Stimulated activated CD8-positive, alpha-beta memory T cell treated with anti-CD3 and anti-CD28 coated beads, Interleukin-15, amount 100 ng/mL, for 4 hours (primary cell): ENCODE results near the gene NLN.
"Not testable (repeated sequence)": the region's sequence is repeated elsewhere in the genome, so short reads cannot be mapped to it uniquely, and the experiment has no call there.

Experiments
- DNase-seq, 2 donors: peaks; one replicate each; pipeline ENCODE4 v3.0.0-alpha.2; 2020; ENCODE audit warnings: low read depth in 2 of 2

NLN gene

DNA sequence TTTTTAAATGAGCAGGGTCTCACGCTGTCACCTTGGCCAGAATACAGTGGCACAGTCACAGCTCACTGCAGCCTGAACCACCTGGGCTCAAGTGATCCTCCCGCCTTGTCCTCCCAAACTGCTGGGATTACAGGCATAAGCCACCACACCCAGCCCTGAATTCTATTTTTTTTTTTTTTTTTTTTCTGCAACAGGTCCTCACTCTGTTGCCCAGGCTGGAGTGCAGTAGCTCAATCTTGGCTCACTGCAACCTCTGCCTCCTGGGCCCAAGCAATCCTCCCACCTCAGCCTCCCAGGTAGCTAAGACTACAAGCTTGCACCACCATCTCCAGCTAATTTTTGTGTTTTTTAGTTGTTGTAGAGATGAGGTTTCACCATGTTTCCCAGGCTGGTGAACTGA, 51.0 kb downstream of the NLN start:
- DNase-seq = not testable (repeated sequence)

DNA sequence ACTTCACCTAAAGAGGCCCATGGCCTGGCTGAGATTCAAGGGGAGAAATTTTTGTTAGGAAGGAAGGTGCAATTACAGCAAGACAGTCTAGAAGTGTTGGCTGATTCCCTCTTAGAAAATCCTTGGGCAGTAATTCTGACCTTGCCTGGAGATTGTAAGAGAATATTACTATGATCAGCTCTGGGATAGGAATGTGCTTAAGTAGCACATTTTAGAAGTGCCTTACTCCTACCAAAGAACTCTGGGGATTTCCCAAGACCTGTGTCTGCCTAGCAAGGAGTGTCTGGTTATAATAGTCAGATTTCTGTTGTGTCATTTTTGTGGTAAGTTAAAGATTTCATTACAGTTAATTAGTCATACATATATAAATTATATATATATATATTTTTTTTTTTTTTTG, 52.3 kb downstream of the NLN start:
- DNase-seq = no peak

DNA sequence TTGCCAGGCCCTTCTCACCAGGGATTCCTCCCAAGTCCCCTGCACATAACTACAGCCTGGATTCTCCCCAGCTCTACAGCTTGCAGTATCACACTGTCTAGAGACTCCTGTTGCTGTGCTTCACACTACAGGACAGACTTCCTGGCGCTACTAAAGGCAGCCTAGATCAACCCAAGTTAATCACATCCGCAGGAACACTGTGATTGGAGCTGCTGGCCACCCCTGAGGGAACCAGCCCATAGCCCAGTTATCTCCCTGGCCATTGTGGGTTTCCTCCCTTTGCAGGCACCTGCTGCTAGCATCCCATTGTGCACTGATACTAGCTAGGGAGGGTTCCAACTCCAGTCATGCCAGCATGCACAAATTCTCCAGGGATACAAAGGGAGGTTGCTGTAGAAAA, 53.5 kb downstream of the NLN start:
- no peak for DNase-seq

DNA sequence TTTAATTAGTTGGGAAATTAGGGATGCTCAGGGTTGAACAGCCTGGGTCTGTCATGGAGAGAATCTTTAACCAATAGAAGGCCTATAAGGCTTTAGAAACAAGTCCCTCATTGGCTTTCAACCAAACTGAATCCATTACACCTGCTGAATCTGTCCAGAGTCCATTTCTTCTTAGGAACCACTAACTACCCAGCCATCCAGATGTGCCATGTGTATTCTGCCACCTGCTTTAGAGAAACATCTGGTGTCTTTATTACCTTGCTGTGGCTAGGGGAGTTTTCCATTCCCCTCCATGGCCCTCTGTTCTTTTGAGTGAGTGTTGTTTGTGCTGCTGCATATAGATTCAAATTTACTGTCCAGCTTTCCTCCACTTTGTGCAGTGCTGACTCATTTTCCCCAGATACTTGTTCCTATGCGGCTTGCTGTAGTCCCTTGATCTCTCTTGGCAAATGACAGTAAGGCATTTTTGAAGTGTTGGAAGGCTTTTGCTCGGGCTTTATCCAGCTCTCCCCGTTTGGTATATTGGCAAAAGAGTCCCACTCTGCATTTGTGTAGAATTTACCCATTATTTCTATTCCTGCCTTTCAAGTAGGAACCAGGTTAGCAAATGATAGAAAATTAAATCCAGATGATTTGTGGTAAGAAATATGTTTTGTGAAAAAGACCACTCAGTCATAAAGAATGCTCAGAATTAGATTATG, 54.6 kb downstream of the NLN start:
- no peak for DNase-seq

DNA sequence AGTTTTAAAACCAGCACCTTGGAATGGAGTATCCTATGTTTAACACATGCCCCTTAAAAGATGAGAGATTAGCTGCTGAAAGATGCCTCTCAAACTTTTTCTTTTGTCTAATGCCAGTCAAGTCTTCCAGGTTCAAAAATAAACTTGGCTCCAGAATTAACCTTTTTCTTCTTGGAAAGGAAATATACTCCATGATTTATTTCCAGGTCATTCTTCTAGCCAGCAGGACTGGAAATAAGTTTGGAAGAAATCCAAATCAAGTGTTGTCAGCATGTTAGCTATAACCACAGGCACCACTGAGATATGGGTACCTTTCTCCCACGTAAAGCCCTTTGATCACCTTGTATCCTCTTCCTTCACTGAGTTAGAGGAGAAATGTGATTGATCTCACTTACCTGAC, 56.1 kb downstream of the NLN start:
- no peak for DNase-seq

DNA sequence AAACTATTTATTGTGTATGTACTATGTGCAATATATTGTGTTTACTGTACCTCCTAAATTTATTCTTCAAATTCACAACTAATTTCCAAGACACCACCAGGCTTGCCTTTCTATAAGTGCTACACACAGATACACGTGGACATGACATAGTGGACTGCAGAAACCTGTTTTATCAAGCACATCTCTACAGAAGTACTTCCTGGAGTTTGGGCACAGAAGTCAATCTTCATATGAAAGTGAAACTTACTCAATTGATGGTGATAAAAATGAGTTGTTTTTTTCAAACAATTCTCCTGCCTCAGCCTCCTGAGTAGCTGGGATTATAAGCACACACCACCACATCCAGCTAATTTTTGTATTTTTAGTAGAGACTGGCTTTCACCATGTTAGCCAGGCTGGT, 57.6 kb downstream of the NLN start:
- DNase-seq = no peak

DNA sequence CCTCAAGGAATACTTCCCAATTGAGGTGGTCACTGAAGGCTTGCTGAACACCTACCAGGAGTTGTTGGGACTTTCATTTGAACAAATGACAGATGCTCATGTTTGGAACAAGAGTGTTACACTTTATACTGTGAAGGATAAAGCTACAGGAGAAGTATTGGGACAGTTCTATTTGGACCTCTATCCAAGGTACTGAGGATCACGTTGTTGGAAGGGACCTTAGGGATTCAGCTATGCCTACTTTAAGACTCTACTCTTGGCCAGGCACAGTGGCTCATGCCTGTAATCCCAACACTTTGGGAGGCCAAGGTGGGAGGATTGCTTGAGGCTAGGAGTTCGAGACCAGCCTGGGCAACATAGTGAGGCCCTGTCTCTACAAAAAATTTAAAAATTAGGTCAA, 66.3 kb downstream of the NLN start:
- DNase-seq = not testable (repeated sequence)

DNA sequence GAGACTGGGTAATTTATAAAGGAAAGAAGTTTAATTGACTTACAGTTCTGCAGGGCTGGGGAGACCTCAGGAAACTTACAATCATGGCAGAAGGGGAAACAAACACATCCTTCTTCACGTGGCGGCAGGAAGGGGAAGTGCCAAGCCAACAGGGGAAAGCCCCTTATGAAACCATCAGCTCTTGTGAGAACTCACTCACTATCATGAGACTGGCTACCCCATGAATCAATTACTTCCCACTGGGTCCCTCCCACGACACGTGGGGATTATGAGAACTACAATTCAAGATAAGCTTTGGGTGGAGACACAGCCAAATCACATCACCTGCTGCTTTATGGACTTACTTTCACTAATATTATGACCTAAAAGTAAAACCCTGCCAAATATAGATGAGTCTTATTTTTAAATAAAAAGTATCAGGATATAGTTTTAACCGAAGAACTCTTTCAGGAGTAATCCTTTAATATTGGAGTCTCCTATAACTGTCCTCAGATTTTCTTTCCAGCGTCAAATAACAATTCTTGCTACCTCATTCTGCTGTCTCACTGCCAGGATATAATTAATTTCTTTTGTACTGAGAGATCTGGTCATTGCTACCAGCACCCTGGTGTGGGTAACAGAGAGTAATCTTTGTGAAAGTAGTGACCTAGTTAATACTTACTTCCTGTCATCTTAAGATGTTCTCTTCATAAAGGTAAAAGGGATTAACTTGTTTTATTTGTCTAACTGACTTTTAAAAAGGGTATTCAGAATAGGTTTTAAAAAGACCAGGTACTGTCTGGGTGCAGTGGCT, 68.6 kb downstream of the NLN start:
- DNase-seq = peak in 1 of 2 donors; percentile 5

DNA sequence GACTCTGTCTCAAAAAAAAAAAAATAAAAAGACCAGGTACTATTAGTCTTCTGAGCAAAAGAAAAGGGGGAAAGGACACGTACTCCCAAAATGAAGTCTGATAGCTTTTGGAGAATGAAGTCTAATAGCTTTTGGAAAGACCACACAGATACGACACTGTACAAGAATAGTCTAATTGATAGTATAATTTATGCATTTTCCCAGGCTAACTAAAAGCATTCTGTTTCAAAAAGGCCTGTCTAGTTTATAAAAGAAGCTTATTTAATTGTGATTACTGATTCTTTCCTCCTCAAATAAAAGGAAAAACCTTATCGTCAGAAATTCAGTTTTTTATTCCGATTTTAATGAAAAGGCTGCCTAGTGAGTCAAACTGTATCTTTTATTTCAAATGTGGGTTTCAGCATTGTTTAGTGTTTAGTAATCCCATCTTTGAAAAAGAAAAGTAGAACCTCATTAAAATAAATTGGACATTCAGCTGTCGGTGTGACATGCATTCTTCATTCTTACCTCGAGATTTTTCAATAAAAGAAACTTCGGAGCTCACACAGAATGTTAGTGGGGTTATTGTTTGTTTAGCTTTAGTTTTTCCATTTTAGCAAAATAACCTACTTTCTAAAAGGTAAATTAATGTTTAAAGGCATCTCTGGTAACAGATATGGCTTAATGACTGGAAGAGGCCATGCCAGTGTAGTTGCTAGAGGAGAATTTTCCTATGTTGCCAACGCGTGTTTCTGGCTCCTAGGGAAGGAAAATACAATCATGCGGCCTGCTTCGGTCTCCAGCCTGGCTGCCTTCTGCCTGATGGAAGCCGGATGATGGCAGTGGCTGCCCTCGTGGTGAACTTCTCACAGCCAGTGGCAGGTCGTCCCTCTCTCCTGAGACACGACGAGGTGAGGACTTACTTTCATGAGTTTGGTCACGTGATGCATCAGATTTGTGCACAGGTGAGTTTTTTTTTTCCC, 70.0 kb downstream of the NLN start:
- DNase-seq = no peak

DNA sequence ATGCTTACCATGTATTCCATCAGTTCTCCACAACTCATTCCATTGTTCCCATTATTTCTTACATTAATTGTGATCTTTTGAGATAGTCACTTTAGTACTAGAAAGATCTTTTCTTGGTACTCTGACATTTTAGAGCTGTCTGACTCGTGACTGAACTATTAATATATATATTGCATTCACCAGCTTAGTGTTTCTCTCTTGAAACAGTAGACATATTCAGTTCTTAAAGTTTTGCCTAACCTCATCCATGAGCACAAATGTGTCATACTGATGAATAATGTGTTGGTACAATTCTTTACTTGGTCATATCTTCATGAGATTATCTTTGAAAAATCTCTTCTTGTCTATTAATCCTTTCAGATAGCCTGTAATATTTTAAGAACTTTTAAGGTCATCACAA, 74.3 kb downstream of the NLN start:
- DNase-seq = no peak

DNA sequence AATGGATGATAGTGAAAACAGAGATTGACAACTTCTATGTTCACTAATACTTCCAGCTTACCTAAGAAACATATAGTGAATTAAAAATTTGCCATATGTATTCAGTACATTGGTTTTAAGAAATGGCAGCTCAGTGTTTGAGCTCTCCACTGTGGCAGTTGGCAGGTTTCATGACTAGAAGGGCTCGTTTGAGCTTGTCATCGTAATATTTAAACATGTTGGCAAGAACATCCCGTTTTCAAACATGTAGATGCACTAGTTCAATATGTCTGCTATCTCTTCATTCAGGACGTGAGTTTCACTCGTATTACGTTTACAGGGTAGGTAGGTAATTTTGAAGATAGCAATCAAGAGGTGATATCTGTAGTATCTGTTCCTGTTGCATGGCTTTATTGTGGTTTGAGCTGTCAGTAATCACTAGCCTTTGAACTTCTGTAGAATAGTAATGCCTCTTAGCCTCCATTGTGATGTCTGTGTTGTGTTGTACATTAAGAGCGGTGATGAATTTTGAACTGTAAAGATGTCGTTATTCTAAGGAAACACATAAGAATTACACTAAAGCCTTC, 74.8 kb downstream of the NLN start:
- no peak for DNase-seq

DNA sequence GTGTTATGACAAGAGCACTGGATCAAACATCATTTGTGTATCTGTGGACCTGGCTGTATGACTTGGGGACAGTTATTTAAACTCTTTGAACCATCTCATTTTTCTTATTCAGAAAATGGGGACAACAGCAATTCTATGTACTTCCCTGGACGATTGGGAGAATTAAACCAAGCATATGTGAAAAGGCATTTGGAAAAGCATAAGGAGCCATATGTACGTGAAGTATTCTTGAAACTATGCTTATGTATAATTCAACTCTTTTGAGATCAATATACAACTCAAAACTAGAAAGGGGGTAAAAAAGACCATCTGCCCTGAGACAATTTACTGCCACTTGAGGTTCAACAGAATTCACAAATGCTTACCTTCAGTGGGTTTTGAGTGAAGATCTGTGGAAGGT, 75.5 kb downstream of the NLN start:
- no peak for DNase-seq

DNA sequence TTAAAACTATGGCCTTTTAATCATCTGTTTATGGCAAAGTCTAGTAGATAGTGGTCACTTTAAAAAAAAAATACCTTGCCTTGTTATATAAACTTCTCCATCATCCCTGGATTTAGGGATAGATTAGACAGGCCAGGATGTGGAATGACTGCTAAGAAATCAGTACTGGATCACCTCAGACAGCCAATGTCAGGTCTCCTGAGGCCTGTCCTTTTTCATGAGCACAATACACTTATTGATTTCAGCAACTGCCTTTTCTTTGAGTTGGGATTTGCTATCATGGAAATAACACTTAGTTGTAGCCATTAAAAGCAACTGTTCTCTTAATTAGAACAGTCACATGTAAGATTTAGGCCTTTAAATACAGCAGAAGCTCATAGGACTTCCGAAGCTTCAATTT, 77.9 kb downstream of the NLN start:
- no peak for DNase-seq

DNA sequence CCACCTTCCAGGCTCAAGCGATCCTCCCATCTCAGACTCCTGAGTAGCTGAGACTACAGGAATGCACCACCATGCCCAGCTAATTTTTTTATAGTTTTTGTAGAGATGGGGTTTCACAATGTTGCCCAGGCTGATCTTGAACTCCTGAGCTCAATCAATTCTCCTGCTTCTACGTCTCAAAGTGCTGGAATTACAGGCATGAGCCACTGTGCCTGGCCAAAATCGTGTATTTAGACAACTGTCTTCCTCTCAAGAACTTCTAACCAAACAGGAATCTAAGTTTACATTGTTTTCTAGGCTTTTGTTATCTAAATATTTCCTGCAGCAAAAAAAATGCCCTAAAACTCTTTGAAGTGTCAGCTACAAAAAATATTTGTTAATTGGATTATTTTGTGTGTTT, 78.8 kb downstream of the NLN start:
- no peak for DNase-seq

DNA sequence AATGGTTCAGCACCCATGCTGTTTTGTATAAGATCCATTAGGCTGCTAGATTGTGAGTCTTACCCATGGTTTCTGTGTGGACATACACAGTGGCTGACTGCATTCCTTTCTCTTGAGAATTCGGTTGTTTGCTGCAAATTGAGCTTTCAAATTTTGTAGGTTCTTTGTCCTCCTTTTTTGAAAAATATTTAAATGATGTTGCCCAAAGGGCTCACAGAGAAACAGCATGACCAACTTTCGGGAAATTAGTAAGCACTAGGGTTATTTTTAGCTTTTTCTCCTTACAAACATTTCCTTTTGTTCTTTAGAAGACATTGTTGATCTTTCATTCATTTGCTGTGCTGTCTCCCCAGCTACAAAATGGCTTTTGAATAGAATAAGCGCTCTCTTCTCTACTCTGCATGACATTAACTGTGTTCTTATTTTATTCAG, 79.4 kb downstream of the NLN start:
- no peak for DNase-seq

DNA sequence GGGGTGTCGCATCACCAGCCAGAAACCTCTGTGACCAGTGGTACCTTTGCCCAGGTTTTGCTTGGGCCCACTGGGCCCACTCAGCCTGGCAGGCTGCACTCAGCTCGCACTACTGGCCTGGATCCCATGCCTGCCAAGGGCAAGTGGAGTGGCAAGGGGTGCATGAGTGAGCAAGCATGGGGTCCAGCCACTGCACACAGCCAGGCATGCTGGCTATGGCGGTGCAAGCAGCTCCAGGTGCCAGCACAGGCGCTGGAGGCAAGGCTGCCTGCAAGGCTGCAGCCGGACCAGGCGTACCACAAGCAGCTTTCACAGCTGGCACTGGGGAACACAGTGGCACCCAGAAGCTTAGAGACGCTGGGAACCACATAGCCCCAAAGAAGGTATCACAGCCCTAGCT, 80.1 kb downstream of the NLN start:
- no peak for DNase-seq

DNA sequence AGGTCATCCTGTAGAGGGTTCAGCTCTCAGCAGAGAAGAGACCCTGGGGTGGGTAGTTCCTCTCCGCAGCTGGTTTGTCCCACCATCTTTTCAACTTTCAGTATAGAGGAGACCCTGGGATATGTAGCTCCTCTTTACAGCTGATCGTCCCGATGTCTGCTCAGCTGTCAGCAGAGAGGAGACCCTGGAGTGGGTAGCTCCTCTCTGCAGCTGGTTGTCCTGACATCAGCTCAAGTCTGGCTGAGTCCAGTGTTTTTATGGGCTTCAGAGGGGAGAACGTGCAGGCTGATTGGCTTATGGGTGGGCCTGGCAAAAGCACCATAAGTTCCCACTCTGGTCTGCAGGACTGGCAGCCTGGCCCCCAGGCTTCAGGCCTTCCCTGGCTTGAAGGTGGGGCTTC, 80.8 kb downstream of the NLN start:
- DNase-seq = no peak

DNA sequence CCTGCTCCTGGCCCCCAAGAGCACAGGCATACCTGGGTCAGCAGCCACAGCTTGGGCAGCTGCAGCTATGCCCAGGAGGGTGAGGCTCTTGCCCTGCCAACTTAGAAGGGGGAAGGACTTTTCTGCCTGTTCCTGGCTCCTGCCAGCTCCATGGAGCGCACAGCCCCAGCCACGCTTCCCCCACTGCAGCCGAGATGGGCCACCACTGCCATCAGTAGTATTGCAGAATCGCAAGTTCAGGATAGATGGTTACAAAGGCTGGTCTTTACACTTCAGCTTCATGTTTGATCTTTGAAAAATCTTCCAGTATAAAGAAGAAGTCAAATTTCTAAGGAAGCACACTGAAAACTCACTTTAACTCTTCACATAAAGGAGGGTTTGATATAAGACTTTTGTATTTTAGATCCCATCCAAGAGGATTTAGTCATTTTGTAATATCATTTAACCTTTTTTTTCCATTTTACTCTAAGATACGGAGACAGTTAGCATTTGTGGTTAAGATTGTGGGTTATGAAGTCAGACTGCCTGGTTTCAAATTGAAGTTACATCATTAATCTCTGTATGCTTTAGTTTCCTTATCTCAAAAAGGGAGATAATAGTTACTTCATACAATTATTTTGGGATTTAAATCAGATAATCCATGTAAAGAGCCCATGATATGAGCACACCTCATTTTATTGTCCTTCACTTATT, 81.8 kb downstream of the NLN start:
- DNase-seq = no peak

DNA sequence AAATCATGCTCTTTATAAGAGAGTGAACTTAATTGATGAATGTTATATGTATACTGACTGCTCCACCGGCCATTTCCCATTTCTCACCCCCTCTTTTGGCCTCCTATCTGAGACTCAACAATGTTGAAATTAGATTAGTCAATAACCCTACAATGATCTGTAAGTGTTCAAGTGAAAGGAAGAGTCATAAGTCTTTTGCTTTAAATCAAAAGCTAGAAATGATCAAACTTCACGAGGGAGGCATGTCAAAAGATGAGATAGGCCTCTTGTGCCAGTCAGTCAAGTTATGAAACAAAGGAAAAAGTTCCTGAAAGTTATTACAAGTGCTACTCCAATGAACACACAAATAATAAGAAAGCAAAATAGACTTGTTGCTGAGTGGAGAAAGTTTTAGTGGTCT, 83.1 kb downstream of the NLN start:
- no peak for DNase-seq

DNA sequence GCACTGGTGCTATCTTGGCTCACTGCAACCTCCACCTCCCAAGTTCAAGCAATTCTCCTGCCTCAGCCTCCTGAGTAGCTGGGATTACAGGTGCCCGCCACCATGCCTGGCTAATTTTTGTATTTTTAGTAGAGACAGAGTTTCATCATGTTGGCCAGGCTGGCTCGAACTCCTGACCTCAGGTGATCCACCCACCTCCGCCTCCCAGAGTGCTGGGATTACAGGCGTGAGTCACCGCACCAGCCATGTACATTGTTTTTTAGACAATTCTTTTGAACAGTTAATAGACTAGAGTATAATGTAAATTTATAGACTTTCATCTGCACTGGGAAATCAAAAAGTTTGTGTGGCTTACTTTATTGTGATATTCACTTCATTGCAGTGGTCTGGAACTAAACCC, 85.5 kb downstream of the NLN start:
- not testable (repeated sequence) for DNase-seq

DNA sequence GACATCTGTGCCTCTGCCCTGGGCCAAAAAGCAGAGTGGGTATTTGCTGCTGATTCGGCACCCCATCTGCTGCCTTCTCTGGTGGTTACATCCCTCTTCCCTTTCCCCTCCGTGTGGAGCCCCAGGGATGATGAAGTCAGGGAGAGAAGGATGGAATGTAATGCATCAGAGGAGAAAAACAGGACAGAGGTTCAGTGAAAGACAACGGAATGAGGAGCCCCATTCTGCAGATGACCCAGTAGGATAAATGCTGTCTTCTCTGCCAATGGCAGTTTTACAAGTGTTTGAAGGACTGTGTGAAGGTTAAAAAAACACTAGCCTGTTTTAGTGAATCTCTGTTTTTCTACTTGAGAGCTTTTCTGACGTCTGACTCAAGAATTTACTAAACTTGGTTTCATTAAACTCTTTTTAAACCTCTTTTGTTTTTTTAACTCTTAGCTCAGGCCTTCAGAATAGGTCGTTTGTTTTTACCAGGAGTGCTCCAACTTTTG, 86.3 kb downstream of the NLN start:
- DNase-seq = no peak
